Measurements from ENCODE around the gene PRKCQ.

DNA sequence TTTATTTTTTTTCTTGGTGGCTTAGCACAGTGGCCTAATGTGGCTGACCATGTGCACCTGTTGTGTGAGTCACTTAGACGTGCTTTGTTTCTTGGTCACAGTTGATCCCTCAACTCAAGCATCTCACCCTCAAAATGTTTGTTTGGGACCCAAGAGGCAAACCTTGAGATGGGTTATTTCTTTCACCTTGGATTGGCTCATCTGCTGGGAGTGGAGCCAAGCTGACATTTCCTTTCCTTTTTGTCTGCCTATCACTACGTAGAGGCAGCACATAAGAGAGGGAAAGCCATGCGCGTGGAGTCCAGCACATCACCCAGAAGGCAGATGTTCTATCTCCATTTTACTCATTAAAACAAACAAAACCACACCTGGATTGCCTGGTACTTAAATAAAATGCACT lies 6.4 kb upstream of the PRKCQ start:
- TF ChIP-seq CTCF (IDR thresholded peaks at IDR 0.05; ENCODE audit: insufficient read depth, low read depth, low read length) (no peak), EZH2 (IDR thresholded peaks at IDR 0.05; ENCODE audit: insufficient read depth, low read length) (no peak)
